AG09309 (cell line): Measurements from ENCODE around the gene ATP13A3.

Experiments used
- DNase-seq: peaks from one replicate; pipeline ENCODE4 v3.0.0-alpha.2; 2010; ENCODE audit warnings: low read depth
- H3K4me3 ChIP-seq: 2 replicates; pipeline ENCODE4 v1.5.1; 2011; ENCODE audit warnings: mild to moderate bottlenecking, low read depth, low read length, moderate library complexity; ENCODE audit not compliant: control insufficient read depth
- CTCF ChIP-seq: IDR thresholded peaks from 2 replicates; pipeline ENCODE4 v1.5.1; 2011; ENCODE audit warnings: mild to moderate bottlenecking, low read depth, low read length, inconsistent platforms; ENCODE audit not compliant: insufficient read depth, control insufficient read depth; ENCODE audit errors: missing control alignments

Gene ATP13A3

GRCh38 chr3:194365978-194366490 lies 120.8 kb downstream of the ATP13A3 start:
- DNase-seq = no peak
- no peak for TF ChIP-seq CTCF
- no peak overlapping the region for H3K4me3 ChIP-seq

- H3K4me3 ChIP-seq = no peak overlapping the region
- no peak for DNase-seq
- no peak for TF ChIP-seq CTCF
Measured at GRCh38 chr3:194365526-194365925, 121.3 kb downstream of the ATP13A3 start.

GRCh38 chr3:194364652-194365434 lies 122.0 kb downstream of the ATP13A3 start:
- DNase-seq = peak; percentile 50
- no peak for TF ChIP-seq CTCF
- no peak overlapping the region for H3K4me3 ChIP-seq

- TF ChIP-seq CTCF = no peak
- no peak for DNase-seq
- H3K4me3 ChIP-seq = no peak overlapping the region
Measured at GRCh38 chr3:194364314-194364651, 122.5 kb downstream of the ATP13A3 start.

- DNase-seq = no peak
- no peak overlapping the region for H3K4me3 ChIP-seq
- TF ChIP-seq CTCF = no peak
Measured at GRCh38 chr3:194360568-194360967, 126.2 kb downstream of the ATP13A3 start.

- DNase-seq = no peak
- H3K4me3 ChIP-seq = no peak overlapping the region
- TF ChIP-seq CTCF = no peak
Measured at GRCh38 chr3:194357681-194358080, 129.1 kb downstream of the ATP13A3 start.
